Occipital lobe (tissue), 2 donors: ENCODE measurements around the gene SLC29A3. TPM values are rescaled to one million over a fixed set of nuclear protein-coding genes. Genes with fewer than 3 reads are reported as not detected.
"Not testable (repeated sequence)": the region's sequence is repeated elsewhere in the genome, so short reads cannot be mapped to it uniquely, and the experiment has no call there.

Experiments
- DNase-seq: peaks from one replicate; lab custom pipeline; 2025; lab: John Stamatoyannopoulos, UW
- total RNA-seq: library from RNA; depleted of rRNA; stranded (reverse); fragments of >200 nt; gene quantifications from one replicate; pipeline ENCODE4 v1.2.3, GENCODE V29; 2014

Gene SLC29A3
- total RNA-seq, 1 donor from 2014 or later = 0.78 TPM

- DNase-seq = no peak
Measured at GRCh38 chr10:71344993-71345480, 26.0 kb downstream of the SLC29A3 start.

GRCh38 chr10:71345694-71346093, 26.6 kb downstream of the SLC29A3 start:
- no peak for DNase-seq

GRCh38 chr10:71346731-71347130, 27.7 kb downstream of the SLC29A3 start:
- DNase-seq = no peak

GRCh38 chr10:71347587-71348395, 28.7 kb downstream of the SLC29A3 start:
- DNase-seq = no peak

- DNase-seq = no peak
Measured at GRCh38 chr10:71348850-71349249, 29.8 kb downstream of the SLC29A3 start.

- no peak for DNase-seq
Measured at GRCh38 chr10:71349406-71349805, 30.3 kb downstream of the SLC29A3 start.

- DNase-seq = no peak
Measured at GRCh38 chr10:71351087-71351486, 32.0 kb downstream of the SLC29A3 start.

GRCh38 chr10:71351628-71352319, 32.7 kb downstream of the SLC29A3 start:
- no peak for DNase-seq

- no peak for DNase-seq
Measured at GRCh38 chr10:71353639-71354038, 34.6 kb downstream of the SLC29A3 start.

- DNase-seq = no peak
Measured at GRCh38 chr10:71354776-71355175, 35.7 kb downstream of the SLC29A3 start.

- no peak for DNase-seq
Measured at GRCh38 chr10:71355886-71356285, 36.8 kb downstream of the SLC29A3 start.

GRCh38 chr10:71357792-71358265, 38.8 kb downstream of the SLC29A3 start:
- DNase-seq = no peak

GRCh38 chr10:71358277-71358676, 39.2 kb downstream of the SLC29A3 start:
- no peak for DNase-seq

- not testable (repeated sequence) for DNase-seq
Measured at GRCh38 chr10:71358906-71359305, 39.8 kb downstream of the SLC29A3 start.

GRCh38 chr10:71359364-71360046, 40.4 kb downstream of the SLC29A3 start:
- no peak for DNase-seq

GRCh38 chr10:71360735-71361134, 41.7 kb downstream of the SLC29A3 start:
- DNase-seq = no peak

- DNase-seq = no peak
Measured at GRCh38 chr10:71361581-71361980, 42.5 kb downstream of the SLC29A3 start.

- no peak for DNase-seq
Measured at GRCh38 chr10:71362141-71362540, 43.1 kb downstream of the SLC29A3 start.

GRCh38 chr10:71363936-71364335, 44.9 kb downstream of the SLC29A3 start:
- DNase-seq = no peak

GRCh38 chr10:71365366-71365765, 46.3 kb downstream of the SLC29A3 start:
- no peak for DNase-seq

GRCh38 chr10:71366690-71367089, 47.6 kb downstream of the SLC29A3 start:
- DNase-seq = no peak

GRCh38 chr10:71367271-71367670, 48.2 kb downstream of the SLC29A3 start:
- no peak for DNase-seq
